CD4-positive, alpha-beta T cell treated with Interleukin-10 for 1 hour (primary cell): ENCODE data around the gene WWC1.
"Not testable (repeated sequence)": the region's sequence is repeated elsewhere in the genome, so short reads cannot be mapped to it uniquely, and the experiment has no call there.

Experiments
- DNase-seq: peaks from one replicate; pipeline ENCODE4 v3.0.0-alpha.2; 2020

WWC1 gene

GRCh38 chr5:168310541-168310940 is 19.1 kb downstream of the WWC1 start:
- DNase-seq = not testable (repeated sequence)

- no peak for DNase-seq
Measured at GRCh38 chr5:168311061-168311566, 19.7 kb downstream of the WWC1 start.

GRCh38 chr5:168312606-168313295 is 21.3 kb downstream of the WWC1 start:
- DNase-seq = no peak

- no peak for DNase-seq
Measured at GRCh38 chr5:168313596-168314204, 22.3 kb downstream of the WWC1 start.

- DNase-seq = no peak
Measured at GRCh38 chr5:168314735-168315411, 23.4 kb downstream of the WWC1 start.

- no peak for DNase-seq
Measured at GRCh38 chr5:168315416-168316138, 24.1 kb downstream of the WWC1 start.

GRCh38 chr5:168316139-168316578 is 24.7 kb downstream of the WWC1 start:
- DNase-seq = no peak

GRCh38 chr5:168317096-168317520 is 25.7 kb downstream of the WWC1 start:
- DNase-seq = no peak

- DNase-seq = no peak
Measured at GRCh38 chr5:168317521-168318147, 26.2 kb downstream of the WWC1 start.

- no peak for DNase-seq
Measured at GRCh38 chr5:168318240-168318639, 26.8 kb downstream of the WWC1 start.

- no peak for DNase-seq
Measured at GRCh38 chr5:168319774-168320173, 28.3 kb downstream of the WWC1 start.

- DNase-seq = no peak
Measured at GRCh38 chr5:168320805-168321204, 29.4 kb downstream of the WWC1 start.

- DNase-seq = no peak
Measured at GRCh38 chr5:168324859-168325630, 33.6 kb downstream of the WWC1 start.

GRCh38 chr5:168327019-168327421 is 35.6 kb downstream of the WWC1 start:
- DNase-seq = no peak

GRCh38 chr5:168327451-168327850 is 36.0 kb downstream of the WWC1 start:
- no peak for DNase-seq

GRCh38 chr5:168327994-168328393 is 36.5 kb downstream of the WWC1 start:
- DNase-seq = no peak

GRCh38 chr5:168328814-168329213 is 37.4 kb downstream of the WWC1 start:
- DNase-seq = no peak

- DNase-seq = no peak
Measured at GRCh38 chr5:168329302-168329701, 37.9 kb downstream of the WWC1 start.

- no peak for DNase-seq
Measured at GRCh38 chr5:168332042-168332441, 40.6 kb downstream of the WWC1 start.

- no peak for DNase-seq
Measured at GRCh38 chr5:168334280-168334679, 42.8 kb downstream of the WWC1 start.

- no peak for DNase-seq
Measured at GRCh38 chr5:168334695-168335094, 43.2 kb downstream of the WWC1 start.

- DNase-seq = no peak
Measured at GRCh38 chr5:168337361-168337760, 45.9 kb downstream of the WWC1 start.
